ENCODE data around the gene MTG1.

The MTG1 gene

GRCh38 chr10:133394064-133394663 is at the start of gene MTG1:
MTG1 (plus strand) TSS chr10:133394157; CDS start chr10:133394221, 64 bp downstream.
- DNase-seq = peak; percentile 99

- DNase-seq = no peak
Measured at GRCh38 chr10:133344236-133344635, 49.7 kb upstream of the MTG1 start.

GRCh38 chr10:133346413-133346812 is 47.5 kb upstream of the MTG1 start:
- DNase-seq = no peak

GRCh38 chr10:133347710-133348517 is 46.0 kb upstream of the MTG1 start:
- DNase-seq = no peak

- no peak for DNase-seq
Measured at GRCh38 chr10:133349160-133349568, 44.8 kb upstream of the MTG1 start.

- DNase-seq = no peak
Measured at GRCh38 chr10:133349577-133350011, 44.4 kb upstream of the MTG1 start.

GRCh38 chr10:133350283-133350949 is 43.5 kb upstream of the MTG1 start:
- DNase-seq = no peak

GRCh38 chr10:133350950-133351329 is 43.0 kb upstream of the MTG1 start:
- DNase-seq = no peak

- no peak for DNase-seq
Measured at GRCh38 chr10:133351408-133352318, 42.3 kb upstream of the MTG1 start.

GRCh38 chr10:133353202-133353959 is 40.6 kb upstream of the MTG1 start:
- DNase-seq = no peak

- no peak for DNase-seq
Measured at GRCh38 chr10:133353988-133354605, 39.9 kb upstream of the MTG1 start.

GRCh38 chr10:133354672-133355240 is 39.2 kb upstream of the MTG1 start:
- DNase-seq = no peak

- no peak for DNase-seq
Measured at GRCh38 chr10:133355266-133355665, 38.7 kb upstream of the MTG1 start.

- DNase-seq = no peak
Measured at GRCh38 chr10:133355991-133356390, 38.0 kb upstream of the MTG1 start.

- DNase-seq = no peak
Measured at GRCh38 chr10:133356549-133357284, 37.2 kb upstream of the MTG1 start.

- DNase-seq = peak; percentile 91
Measured at GRCh38 chr10:133357285-133358161, 36.4 kb upstream of the MTG1 start, which contains the start of gene FUOM. FUOM (minus strand) TSS chr10:133358019; CDS start chr10:133358007, 12 bp downstream.

GRCh38 chr10:133358162-133358924 is 35.6 kb upstream of the MTG1 start:
- DNase-seq = no peak

- DNase-seq = no peak
Measured at GRCh38 chr10:133358925-133359310, 35.0 kb upstream of the MTG1 start.

All from OCI-M1 (cell line).